ENCODE data around the gene PPM1G.

- TF ChIP-seq, protein P1, sequence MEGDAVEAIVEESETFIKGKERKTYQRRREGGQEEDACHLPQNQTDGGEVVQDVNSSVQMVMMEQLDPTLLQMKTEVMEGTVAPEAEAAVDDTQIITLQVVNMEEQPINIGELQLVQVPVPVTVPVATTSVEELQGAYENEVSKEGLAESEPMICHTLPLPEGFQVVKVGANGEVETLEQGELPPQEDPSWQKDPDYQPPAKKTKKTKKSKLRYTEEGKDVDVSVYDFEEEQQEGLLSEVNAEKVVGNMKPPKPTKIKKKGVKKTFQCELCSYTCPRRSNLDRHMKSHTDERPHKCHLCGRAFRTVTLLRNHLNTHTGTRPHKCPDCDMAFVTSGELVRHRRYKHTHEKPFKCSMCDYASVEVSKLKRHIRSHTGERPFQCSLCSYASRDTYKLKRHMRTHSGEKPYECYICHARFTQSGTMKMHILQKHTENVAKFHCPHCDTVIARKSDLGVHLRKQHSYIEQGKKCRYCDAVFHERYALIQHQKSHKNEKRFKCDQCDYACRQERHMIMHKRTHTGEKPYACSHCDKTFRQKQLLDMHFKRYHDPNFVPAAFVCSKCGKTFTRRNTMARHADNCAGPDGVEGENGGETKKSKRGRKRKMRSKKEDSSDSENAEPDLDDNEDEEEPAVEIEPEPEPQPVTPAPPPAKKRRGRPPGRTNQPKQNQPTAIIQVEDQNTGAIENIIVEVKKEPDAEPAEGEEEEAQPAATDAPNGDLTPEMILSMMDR (IDR thresholded peaks at IDR 0.05; ENCODE audit: borderline replicate concordance, extremely low read depth, low read length, poor library complexity, severe bottlenecking) = no peak
- TF ChIP-seq EZH2 (IDR thresholded peaks at IDR 0.05; ENCODE audit: borderline replicate concordance, low read depth, low read length, severe bottlenecking) = no peak
Observed at GRCh38 chr2:27379836-27380625, 29.4 kb downstream of the PPM1G start.

Data from DND-41 (cell line).